GM23338 (cell line): ENCODE results near the gene SHFL. TPM values are rescaled to one million over a fixed set of nuclear protein-coding genes. Genes with fewer than 3 reads are reported as not detected.

Experiments
- ATAC-seq: fragments of 200-7000 bp; cut with Tn5 transposase; 3 replicates; pipeline ENCODE4 v1.9.1; 2020
- DNase-seq: peaks from one replicate; pipeline ENCODE4 v3.0.0-alpha.2; 2015; ENCODE audit warnings: low spot score
- H2AFZ ChIP-seq: fragments of 200-600 bp; sonication (generic); 2 replicates; pipeline ENCODE4 v1.8.0; 2016; ENCODE audit warnings: antibody characterized with exemption, mild to moderate bottlenecking, moderate library complexity
- H3F3A ChIP-seq: fragments of 200-600 bp; sonication (generic); replicated peaks from 2 replicates; pipeline ENCODE4 v1.8.0; 2017; ENCODE audit warnings: antibody characterized with exemption, mixed run types, low read depth
- H3K27ac ChIP-seq: fragments of 200-600 bp; sonication (generic); 2 replicates; pipeline ENCODE4 v1.6.1; 2016; ENCODE audit warnings: low read depth
- H3K27me3 ChIP-seq: fragments of 200-600 bp; sonication (generic); 2 replicates; pipeline ENCODE4 v1.8.0; 2016; ENCODE audit warnings: mild to moderate bottlenecking, mixed run types, moderate library complexity; ENCODE audit not compliant: insufficient read depth
- H3K36me3 ChIP-seq: fragments of 200-600 bp; sonication (generic); 2 replicates; pipeline ENCODE4 v1.8.0; 2016; ENCODE audit warnings: mild to moderate bottlenecking; ENCODE audit not compliant: insufficient read depth
- H3K4me1 ChIP-seq: fragments of 200-600 bp; sonication (generic); 2 replicates; pipeline ENCODE4 v1.8.0; 2016; ENCODE audit warnings: mild to moderate bottlenecking, moderate library complexity; ENCODE audit not compliant: insufficient read depth
- H3K4me2 ChIP-seq: fragments of 200-600 bp; sonication (generic); 2 replicates; pipeline ENCODE4 v1.7.1; 2017; ENCODE audit warnings: mixed run types
- H3K4me3 ChIP-seq: fragments of 200-600 bp; sonication (generic); 2 replicates; pipeline ENCODE4 v1.6.1; 2016; ENCODE audit warnings: mixed run types
- H3K79me2 ChIP-seq: fragments of 200-600 bp; sonication (generic); replicated peaks from 2 replicates; pipeline ENCODE4 v1.8.0; 2017; ENCODE audit warnings: mild to moderate bottlenecking; ENCODE audit not compliant: insufficient read depth
- H3K9me2 ChIP-seq: fragments of 200-600 bp; sonication (generic); 2 replicates; pipeline ENCODE4 v1.8.0; 2017; ENCODE audit not compliant: insufficient read depth
- H4K20me1 ChIP-seq: fragments of 200-600 bp; sonication (generic); replicated peaks from 2 replicates; pipeline ENCODE4 v1.8.0; 2017; ENCODE audit warnings: mild to moderate bottlenecking; ENCODE audit not compliant: insufficient read depth
- H3K27ac Mint-ChIP-seq: 2 replicates; pipeline ENCODE4 v1.8.0; 2020; ENCODE audit warnings: inconsistent platforms, mild to moderate bottlenecking, moderate library complexity, mixed read lengths
- H3K27me3 Mint-ChIP-seq: 3 replicates; pipeline ENCODE4 v1.8.0; 2022; ENCODE audit warnings: low read depth, mild to moderate bottlenecking, moderate library complexity, mixed read lengths, inconsistent platforms; ENCODE audit not compliant: insufficient read depth, poor library complexity
- H3K36me3 Mint-ChIP-seq: 3 replicates; pipeline ENCODE4 v1.8.0; 2021; ENCODE audit warnings: low read depth, mild to moderate bottlenecking, inconsistent platforms, moderate library complexity, mixed read lengths
- H3K4me1 Mint-ChIP-seq: 3 replicates; pipeline ENCODE4 v1.8.0; 2020; ENCODE audit warnings: mild to moderate bottlenecking, inconsistent platforms, mixed read lengths
- H3K4me3 Mint-ChIP-seq: 3 replicates; pipeline ENCODE4 v1.8.0; 2021; ENCODE audit warnings: moderate library complexity, mild to moderate bottlenecking, inconsistent platforms, mixed read lengths
- H3K9me3 Mint-ChIP-seq: 3 replicates; pipeline ENCODE4 v1.8.0; 2020; ENCODE audit warnings: moderate library complexity, mild to moderate bottlenecking, inconsistent platforms, mixed read lengths
- CREB1 ChIP-seq: fragments of 250-450 bp; sonication (Bioruptor Pico); IDR thresholded peaks from 2 replicates; pipeline ENCODE4 v1.5.0; 2020; ENCODE audit warnings: low read depth, mild to moderate bottlenecking, moderate library complexity
- CTCF ChIP-seq, 2 experiments: fragments of 200-600 bp in 1 of 2; sonication (generic) in 1 of 2; conservative IDR thresholded peaks; 2 replicates each; pipeline versions ENCODE4 v1.5.1 to v1.6.1; 2016 to 2017; ENCODE audit warnings: antibody characterized with exemption in 2 of 2, low read depth in 2 of 2, mild to moderate bottlenecking in 2 of 2, moderate library complexity in 1 of 2
- ETS1 ChIP-seq: IDR thresholded peaks from 2 replicates; pipeline ENCODE4 v1.6.1; 2016; ENCODE audit warnings: antibody characterized with exemption
- EZH2 ChIP-seq: fragments of 200-600 bp; sonication (generic); IDR thresholded peaks from one replicate; pipeline ENCODE4 v1.8.0; 2017; ENCODE audit warnings: antibody characterized with exemption, mild to moderate bottlenecking, low read depth; ENCODE audit not compliant: unreplicated experiment
- EZH2phosphoT487 ChIP-seq: fragments of 200-600 bp; sonication (generic); IDR thresholded peaks from one replicate; pipeline ENCODE4 v1.8.1; 2018; ENCODE audit warnings: antibody characterized with exemption; ENCODE audit not compliant: unreplicated experiment
- JUNB ChIP-seq: IDR thresholded peaks from one replicate; pipeline ENCODE4 v1.6.1; 2016; ENCODE audit warnings: antibody characterized with exemption; ENCODE audit not compliant: unreplicated experiment
- NANOG ChIP-seq: IDR thresholded peaks from 2 replicates; pipeline ENCODE4 v1.6.1; 2016; ENCODE audit warnings: antibody characterized with exemption, borderline replicate concordance
- POLR2AphosphoS5 ChIP-seq: IDR thresholded peaks from 2 replicates; pipeline ENCODE4 v1.6.1; 2016; ENCODE audit warnings: antibody characterized with exemption, low read depth
- REST ChIP-seq: IDR thresholded peaks from one replicate; pipeline ENCODE4 v1.6.1; 2018; ENCODE audit warnings: antibody characterized with exemption; ENCODE audit not compliant: unreplicated experiment
- STAT1 ChIP-seq: IDR thresholded peaks from one replicate; pipeline ENCODE4 v1.6.1; 2016; ENCODE audit warnings: antibody characterized with exemption; ENCODE audit not compliant: unreplicated experiment
- ZNF114 ChIP-seq: fragments of 250-450 bp; sonication (Bioruptor Pico); IDR thresholded peaks from 2 replicates; pipeline ENCODE4 v1.5.0; 2020; ENCODE audit warnings: mild to moderate bottlenecking, moderate library complexity
- ZNF331 ChIP-seq: fragments of 250-450 bp; sonication (Bioruptor Pico); IDR thresholded peaks from 2 replicates; pipeline ENCODE4 v1.5.0; 2020; ENCODE audit warnings: low read depth, mild to moderate bottlenecking, moderate library complexity
- ZNF462 ChIP-seq: fragments of 250-450 bp; sonication (Bioruptor Pico); IDR thresholded peaks from 2 replicates; pipeline ENCODE4 v1.5.0; 2020; ENCODE audit warnings: mild to moderate bottlenecking, moderate library complexity
- polyA plus RNA-seq: library from polyadenylated mRNA; unstranded; fragments of >200 nt; fragmentation: Nextera tagmentation; extraction: Ambion mirVana; gene quantifications from 2 replicates; pipeline ENCODE4 v1.2.1, GENCODE V29; 2016
- total RNA-seq: library from RNA; depleted of rRNA; stranded (reverse); fragments of >200 nt; shearing (Covaris generic); gene quantifications from 2 replicates; pipeline ENCODE4 v1.2.3, GENCODE V29; 2014

Gene SHFL
- total and polyA plus RNA-seq, 2 experiments from 2014 or later: 31.7 to 32.1 TPM

GRCh38 chr19:10044390-10044789, 41.7 kb upstream of the SHFL start (continued):
- no peak for TF ChIP-seq NANOG

GRCh38 chr19:10045371-10045770, 40.7 kb upstream of the SHFL start:
- TF ChIP-seq REST: no peak
- TF ChIP-seq ZNF331 (CRISPR knock-in tag): no peak
- no peak for TF ChIP-seq POLR2AphosphoS5
- TF ChIP-seq EZH2: no peak
- no peak for TF ChIP-seq ZNF114 (CRISPR knock-in tag)
- TF ChIP-seq NANOG: no peak
- no peak for TF ChIP-seq CTCF (conservative IDR thresholded peaks at IDR 0.05; ENCODE audit: low read depth in 2 of 2)
- no peak for TF ChIP-seq JUNB
- no peak for TF ChIP-seq CREB1
- TF ChIP-seq EZH2phosphoT487: no peak
- no peak for TF ChIP-seq ETS1
- TF ChIP-seq ZNF462: no peak
- no peak for TF ChIP-seq STAT1
- H3K27me3 ChIP-seq: no peaks in the 10 kb centered on the region
- H3K4me3 ChIP-seq: no peak overlapping the region
- H3K36me3 ChIP-seq: no peaks in the 10 kb centered on the region
- ATAC-seq (peak; percentile 52; the same call in 2 of the 3 replicates), DNase-seq (no peak)
- no peak overlapping the region for H3K27ac Mint-ChIP-seq
- no peaks in the 10 kb centered on the region for H3K4me1 ChIP-seq
- peaks cover 7% of the 10 kb centered on the region for H3K27me3 Mint-ChIP-seq
- H3K27ac ChIP-seq: no peak overlapping the region
- no peaks in the 10 kb centered on the region; the same call in 1 of the 3 replicates for H3K36me3 Mint-ChIP-seq
- H3K9me3 Mint-ChIP-seq: peaks cover 43% of the 10 kb centered on the region
- H4K20me1 ChIP-seq: no peaks in the 10 kb centered on the region
- H2AFZ ChIP-seq: no peak overlapping the region
- H3K9me2 ChIP-seq: no peaks in the 10 kb centered on the region
- no peaks in the 10 kb centered on the region for H3K79me2 ChIP-seq
- H3K4me3 Mint-ChIP-seq: no peak overlapping the region
- no peaks in the 10 kb centered on the region for H3K4me1 Mint-ChIP-seq
- H3K4me2 ChIP-seq: no peak overlapping the region
- H3F3A ChIP-seq: no peaks in the 10 kb centered on the region
